Measurements from ENCODE around the gene ETS1.

The ETS1 gene

DNA sequence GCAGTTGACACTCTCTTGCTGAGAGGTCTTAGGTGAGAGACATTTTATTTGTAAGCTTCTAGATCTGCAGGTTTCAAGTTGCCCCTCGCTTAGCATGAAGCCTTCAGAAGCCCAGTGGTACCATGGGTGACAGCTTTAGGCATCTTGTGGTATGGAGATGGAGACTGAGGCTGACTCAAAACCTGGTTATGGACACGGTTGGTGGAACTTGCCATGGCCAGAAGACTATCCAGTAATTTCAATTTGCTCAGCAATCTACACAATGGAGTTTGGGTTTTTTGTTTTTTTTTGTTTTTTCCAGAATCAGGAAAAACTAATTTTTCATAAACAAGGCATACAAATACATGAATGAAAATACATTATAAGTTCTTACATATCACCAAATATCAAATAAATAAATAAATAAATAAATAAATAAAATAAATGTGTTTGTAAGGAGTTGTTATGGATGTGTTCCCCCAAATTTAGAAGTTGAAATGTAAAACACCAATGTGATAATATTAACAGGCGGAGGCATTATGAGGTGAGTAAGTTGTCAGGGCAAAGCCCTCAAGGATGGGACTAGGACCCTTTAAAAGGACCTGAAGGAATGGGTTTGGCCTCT lies 22.6 kb downstream of the ETS1 start:
- DNase-seq: no peak

DNA sequence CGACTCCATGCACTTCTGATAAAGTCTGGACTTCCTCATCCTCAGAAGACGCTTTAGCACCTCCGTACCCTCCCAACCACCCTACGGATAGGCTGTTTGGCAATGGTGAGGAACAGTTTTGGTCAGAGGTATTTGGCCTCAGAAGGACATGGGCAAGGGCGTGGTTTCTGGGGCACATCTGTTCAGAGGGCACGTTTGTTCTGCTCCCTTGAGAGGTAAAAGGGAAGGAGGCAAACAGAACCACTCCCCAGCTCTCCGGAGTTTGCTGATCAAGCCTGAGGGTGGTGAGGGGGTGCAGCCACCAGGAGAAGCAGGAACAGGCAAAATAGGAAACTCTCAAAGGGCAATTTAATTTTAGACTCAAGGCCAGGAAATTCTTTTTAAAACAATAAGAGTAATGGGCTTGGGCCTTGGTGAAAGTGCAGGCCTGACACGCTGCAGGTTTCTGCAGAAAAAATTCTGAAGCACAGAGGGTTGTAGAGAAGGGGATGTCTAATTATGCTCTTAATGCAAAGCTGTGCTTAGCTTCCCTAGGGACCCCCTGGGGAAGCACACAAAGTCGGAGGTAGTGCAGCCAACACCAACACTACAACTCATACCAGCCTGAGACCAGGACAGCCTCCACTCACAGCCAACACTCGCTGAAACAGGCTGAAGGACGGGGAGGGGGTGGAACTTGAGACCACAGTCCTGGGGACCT lies 23.3 kb downstream of the ETS1 start:
- DNase-seq: no peak

DNA sequence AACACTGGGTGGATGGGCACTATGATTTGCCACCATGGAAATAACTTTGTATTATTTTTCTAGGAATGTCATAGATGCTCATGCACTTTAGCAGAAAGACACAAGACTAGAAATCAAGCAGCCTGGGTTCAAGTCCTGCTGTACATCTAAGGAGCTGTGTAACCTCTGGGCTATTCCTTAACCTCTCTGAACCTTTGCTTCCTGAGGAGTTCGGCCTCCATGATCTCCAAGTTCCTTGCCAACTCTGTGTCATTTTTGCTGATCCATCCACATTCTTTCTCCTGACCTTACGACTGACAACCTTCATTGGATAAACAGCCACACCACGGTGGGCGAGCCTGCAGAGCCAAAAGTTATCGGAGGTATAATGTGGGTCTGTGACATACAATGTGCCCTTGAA lies 24.1 kb downstream of the ETS1 start:
- DNase-seq: no peak

DNA sequence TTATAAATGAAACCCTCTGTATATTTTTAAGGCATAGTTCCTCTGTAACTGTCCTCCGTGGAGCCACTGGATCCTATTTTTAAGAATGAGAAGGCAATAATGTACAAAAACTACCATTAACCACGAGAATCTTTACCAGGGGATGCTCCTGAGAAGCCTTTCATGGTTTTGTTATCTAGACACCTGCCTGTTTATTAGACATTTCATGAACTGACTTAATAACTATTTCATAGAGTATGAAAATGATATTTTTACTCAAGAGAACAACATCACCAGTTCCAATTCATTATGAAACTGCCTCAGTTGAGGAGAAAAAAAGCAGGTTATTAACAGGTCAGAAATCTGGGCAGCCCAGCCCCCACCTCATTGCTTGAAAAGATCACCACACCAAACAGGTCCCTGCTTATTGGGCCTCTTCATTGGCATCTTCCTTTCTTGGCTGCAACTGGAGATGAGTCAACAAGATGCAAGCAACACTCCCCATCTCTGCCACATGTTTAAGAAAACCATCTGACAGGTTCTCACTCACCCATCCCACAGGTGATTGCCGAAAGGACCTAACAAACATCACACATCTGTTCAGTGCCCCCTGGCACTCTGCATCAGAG lies 27.8 kb downstream of the ETS1 start:
- DNase-seq: peak in 1 of 5 donors; percentile 60

DNA sequence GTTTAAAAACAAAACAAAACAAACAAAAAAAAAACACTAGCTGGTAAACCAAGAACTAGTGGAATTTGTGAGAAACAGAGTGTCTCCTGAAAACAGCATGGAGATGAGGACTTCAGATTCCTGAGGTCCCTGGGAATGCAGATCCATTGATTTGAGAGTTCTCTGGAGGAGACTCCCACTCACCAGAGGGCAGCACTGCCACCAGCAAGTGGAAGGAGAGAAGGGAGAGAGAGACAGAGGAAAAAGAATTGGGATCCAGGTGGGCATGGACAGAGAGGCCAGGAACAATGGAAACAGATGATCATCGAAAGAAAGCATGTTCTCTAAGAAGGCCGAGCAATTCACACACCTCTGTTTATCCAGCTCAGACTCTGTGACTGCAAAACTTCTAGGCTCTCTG lies 31.8 kb downstream of the ETS1 start:
- DNase-seq: no peak

DNA sequence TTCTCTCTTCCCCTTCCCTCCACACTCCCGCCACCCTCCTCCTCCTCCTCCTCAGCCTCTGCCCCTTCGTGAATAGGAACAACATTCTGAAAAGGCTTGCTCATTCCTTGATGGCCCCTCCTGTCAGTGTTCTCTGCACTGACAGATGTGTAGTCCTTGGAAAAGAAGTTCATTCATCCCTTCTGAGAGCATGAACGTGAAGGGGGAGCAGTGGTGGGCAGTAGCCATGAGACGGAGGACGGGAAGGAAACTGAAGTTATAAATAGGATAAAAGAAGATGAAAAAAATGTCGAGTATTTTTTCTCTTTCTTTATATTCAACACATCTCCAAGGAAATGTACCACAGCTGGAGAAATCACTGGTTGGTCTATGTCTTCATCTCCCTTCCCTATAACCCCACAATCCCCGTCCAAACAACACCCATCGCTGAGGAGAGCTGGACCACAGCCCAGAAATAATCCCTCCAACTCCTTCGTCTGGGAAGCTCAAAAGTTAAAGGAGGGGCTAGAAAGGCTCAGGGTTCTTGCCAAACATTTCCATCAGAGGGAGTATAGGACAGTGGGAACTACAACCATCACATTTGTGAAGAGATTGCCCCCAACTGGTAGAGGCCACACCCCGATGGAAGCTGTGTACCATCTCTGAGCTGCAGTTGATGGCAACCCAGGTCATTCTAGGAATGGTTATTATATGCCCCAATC lies 33.5 kb downstream of the ETS1 start:
- DNase-seq: no peak

DNA sequence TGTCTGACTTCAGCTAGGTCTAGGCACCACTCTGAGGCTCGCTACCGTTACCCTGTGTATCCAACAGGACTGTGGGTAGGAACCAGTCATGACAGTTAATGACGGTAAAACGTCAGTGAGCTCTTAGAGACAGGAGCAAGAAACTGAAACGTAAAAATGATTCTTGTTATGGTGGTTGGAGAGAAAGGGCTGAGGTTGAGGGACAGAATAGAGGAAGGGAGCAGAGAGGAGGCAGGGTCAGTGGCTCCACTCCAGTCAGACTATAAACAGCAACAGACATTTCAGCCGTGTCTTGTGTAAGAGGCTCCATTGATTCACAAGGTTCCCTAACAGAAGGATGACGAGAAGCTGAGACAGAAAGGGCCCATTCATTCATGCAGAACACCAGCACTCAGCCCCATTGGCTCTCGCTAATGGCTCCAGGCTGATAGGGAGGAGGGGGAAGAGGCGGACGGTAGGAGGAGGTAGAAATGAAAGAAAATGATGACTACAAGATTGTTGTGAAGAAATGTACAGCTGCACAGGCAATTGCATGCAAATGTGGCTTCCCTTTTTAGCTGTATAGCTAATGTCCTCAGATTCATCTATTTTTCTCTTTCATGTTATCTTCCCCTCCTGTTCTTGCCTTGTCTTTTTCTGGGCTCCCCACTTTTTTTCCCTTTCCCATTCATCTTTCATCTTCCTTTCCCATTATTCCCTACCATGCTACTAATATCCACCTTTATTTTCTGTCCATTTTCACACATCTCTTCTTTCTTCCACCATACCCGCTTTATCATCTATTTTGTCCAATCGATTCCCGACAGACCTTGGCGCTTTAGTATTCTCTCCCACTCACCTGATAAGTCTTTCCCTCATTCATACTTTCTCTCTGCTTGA lies 34.3 kb downstream of the ETS1 start:
- DNase-seq: peak in 1 of 5 donors; percentile 70

DNA sequence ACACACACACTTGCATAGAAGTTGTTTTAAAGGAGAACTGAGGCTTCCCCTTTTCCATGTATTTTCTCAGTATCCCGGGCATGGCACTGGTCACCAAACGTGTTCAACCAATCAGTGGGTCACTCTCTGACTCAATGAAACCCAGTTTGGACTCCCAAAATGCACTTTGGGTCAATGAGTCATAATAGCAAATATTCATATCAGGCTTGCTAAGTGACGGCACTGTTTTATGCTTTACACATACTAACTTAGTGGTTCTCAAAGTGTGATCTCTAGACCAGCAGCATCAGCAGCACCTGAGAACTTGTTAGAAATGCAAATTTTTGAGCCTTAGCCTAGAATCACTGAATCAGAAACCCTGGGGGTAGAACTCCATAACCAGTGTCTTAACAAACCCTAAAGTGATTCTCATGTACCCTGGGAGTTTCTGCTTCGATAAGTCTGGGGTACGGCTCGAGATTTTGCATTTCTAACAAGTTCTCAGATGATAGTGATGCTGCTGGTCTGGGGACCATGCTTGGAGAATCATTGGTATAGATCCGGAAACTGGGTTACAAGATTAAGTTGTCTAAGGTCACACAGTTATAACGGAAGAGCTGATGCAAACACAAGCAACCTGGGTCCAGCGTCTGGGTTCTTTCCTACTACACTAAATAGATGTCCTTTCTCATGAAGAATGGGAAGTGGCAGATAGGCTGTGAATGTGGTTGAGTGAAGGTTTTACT lies 35.6 kb downstream of the ETS1 start:
- peak in 1 of 5 donors; percentile 90 for DNase-seq

DNA sequence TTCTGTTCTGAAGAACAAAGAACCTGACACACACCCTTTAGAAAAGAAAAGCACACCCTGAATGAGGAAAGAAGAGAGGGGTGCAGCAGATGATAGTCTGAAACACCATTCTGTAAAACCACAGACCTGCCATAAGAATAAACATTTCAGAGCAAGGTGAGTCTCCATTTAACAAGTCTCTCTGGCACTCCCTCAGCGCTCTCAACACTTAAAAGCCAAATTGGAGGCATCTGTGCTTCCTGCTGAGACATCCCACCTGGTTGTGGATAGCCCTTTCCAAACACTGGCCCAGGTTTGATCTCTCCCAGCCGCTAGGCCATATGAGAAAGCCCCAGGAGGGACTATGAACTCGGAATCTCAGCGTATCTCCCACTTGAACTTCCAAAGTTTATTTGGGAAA lies 36.3 kb downstream of the ETS1 start:
- DNase-seq: peak in 1 of 5 donors; percentile 47

DNA sequence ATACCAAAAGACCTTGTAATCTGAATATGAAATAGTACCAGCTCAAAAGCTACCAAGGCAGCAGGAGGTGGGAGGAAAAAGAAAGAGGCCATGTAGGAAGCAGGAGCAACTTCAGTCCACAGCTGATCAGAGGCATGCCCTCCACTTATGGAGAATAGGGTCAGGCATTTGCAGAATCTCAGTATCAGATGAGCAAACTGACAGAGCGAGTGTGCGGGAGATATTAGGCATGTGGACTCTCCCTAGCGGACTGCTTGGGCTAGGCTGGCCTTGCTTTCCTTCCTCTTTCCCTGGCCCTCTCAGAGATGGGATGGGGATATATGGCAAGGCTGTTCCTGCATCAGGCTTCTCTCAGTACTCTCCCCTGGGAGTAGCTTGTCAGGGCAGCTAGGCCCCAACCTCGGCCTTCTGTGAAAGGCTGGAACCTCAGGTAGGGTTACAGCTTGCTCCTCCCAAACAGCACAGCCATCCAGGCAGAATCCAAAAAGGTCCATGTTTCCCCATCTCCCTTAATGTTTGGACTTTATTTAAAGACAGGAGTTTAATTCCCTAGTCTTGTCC lies 37.0 kb downstream of the ETS1 start:
- DNase-seq: no peak

DNA sequence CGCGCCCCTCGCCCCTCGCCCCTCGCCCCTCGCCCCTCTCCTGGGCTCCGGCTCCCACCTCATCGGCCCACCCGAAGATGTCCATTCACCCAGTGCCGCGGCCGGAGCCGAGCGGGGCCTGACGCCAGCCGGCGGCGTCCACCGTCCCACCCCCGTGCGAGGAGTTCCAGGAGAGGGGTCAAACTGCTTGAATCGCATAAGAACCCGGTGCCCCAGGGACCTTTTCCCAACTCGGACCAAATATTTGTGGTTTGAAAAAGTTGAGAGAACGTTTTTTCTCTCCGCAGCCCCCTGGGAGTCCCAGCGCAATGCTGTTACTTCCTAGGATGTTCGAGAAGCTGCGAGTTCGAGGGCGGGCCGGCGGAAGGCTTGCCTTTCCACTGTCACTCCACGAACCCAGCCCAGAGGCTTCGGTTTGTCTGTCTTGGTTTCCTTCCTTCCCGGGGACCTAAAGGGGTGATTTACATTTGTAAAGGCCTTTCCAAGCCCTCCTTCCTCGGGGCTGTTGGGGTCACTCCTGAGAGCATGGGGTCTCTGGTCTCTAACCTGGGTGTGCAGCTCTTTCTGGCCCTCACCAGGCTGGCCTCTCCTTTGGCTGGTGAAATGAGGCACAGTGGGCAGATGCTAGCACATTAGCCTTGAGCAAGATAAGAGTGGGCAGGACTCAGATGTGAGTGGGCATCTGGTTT lies 38.0 kb downstream of the ETS1 start:
- DNase-seq: no peak

DNA sequence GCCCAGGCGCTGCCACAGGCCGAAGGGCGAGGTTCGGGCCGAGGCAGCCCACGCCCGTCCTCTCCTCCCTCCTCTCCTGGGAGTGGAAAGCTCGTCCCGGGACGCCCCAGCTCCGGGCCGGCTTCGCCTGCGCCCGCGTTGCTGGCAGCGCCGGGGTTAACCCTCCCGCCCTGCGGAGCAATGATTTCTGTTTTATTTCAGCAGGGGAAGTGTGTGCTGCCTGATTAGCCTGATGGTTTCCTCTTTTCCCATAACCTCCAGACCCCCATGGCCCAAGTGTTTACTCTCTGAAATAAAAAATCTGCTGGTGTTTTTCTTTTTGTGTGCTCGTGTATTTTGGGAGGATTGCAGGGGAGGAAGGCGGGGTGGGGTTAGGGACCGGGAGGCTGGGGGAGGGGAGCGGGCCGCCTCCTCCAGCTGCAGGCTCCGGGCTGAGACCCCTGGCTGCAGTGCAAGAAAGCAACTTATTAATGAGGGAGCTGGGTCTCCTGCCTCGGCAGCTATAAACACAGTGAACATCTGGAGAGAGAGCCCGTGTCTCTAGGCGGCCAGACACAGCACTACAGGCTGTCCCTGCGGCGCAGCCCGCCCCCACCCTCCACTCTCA lies 38.6 kb downstream of the ETS1 start:
- DNase-seq: peak in 2 of 5 donors; percentile 13 to 33

DNA sequence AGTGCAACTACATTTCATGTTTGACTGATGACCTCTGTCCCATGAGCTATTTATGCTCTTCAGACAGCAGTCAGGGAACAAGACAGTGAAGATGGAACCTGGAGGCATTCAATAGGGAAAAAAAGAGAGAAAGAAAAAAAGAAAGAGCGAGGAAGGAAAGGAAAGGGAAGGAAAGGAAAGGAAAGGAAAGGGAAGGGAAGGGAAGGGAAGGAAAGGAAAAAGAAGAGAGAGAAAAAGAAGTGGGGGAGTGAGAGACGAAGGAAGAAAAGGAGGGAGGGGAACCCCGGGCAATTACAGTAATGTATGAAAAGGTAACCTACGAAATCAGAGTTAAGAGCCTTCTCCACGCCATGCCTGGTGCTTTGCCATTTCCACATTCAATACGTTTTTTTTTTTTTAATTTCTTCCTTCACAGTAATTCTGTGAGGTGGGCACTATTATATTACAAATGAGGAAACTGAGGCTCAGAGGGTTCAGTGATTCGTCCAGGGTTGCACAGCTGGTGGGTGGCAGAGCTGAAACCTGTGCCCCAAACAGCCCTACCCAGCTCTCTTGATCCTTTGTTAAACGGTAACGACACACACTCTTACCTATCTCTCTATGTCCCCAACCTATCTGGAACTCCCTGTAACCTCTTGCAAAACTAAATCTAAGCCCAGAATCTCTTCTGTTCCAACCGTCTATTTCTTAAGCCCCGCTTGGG lies 39.3 kb downstream of the ETS1 start:
- no peak for DNase-seq

DNA sequence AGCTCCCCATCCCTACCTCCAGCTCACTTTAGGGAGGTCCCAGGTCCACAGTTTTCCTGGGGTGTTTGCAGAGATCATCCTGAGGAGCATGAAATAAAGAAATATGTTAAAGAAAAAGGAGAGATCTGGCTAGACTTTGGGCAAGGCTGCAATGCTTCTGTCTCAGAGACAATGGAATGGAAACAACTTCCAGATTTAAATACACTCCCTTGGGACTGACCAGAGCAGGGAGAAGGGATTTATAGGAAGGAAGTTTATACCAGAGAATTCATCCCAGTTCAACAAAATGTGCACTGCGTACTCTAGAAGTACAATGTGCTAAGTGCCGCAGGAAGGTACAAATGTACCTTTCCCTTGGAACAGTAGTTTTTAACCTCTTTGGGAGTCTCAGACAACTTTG lies 40.4 kb downstream of the ETS1 start:
- DNase-seq: no peak

DNA sequence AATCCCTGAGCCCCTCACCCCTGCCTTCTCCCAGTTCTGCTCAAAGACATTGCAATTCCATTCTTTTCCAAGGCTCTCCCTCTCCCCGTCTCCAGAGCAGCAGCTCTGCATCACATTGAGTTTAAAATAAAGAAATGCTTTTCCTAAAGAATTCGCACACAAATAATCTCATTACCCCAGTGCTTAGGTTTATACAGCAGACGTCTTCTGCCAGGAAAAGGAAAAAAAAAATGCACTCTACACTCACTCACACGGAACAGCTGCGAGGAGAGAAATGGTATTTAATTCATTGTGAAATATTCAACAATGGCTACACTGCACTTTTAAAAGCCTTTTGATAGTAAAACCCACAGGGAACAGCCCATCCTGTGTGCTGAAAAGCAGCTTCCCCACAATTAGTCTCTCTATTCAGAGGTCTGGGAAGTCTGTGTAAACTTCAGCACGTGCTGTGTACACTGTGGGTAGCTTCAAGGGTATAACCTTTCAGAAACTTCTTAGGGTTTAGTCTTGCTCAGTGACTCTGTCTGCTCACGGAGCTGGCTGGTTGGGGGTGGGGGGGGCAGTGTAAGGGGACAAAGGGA lies 42.8 kb downstream of the ETS1 start:
- no peak for DNase-seq

DNA sequence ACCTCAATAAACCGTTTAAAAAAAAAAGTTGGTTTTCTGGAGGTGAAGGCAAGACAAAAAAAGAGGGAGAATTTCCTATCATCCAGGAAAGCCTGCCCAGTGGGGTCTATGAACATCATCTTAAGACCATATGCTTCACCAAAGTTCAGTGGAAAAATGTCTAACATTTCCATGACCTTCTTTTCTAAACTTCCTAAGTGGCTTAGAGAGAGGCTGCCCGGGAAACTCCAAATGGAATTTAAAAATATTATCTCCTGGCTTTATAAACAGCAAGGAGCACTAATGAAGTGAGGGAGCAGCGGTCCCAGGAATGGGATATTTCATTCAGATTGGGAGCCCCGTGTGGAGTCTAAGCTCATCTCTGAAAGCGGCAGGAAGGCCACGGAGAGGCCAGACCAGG lies 46.9 kb downstream of the ETS1 start:
- no peak for DNase-seq

DNA sequence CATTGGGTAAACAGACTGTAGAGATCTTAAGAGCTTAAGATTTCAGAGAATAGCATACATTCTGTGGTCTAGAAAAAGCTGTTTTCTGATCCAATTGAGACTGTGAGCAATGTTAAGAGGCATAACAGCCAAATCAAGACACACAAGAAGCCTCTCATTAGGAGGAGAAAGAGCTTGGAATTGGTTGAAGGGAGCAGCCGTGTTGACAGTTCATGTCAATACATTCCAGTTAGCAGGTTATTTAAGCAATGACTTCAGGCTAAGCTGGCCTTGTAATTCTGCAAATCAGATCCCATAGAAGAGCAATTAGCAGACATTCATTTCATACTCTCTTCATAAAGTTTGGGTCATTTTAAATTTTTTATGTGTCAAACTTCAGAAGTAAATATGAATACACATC lies 50.9 kb downstream of the ETS1 start:
- no peak for DNase-seq

DNA sequence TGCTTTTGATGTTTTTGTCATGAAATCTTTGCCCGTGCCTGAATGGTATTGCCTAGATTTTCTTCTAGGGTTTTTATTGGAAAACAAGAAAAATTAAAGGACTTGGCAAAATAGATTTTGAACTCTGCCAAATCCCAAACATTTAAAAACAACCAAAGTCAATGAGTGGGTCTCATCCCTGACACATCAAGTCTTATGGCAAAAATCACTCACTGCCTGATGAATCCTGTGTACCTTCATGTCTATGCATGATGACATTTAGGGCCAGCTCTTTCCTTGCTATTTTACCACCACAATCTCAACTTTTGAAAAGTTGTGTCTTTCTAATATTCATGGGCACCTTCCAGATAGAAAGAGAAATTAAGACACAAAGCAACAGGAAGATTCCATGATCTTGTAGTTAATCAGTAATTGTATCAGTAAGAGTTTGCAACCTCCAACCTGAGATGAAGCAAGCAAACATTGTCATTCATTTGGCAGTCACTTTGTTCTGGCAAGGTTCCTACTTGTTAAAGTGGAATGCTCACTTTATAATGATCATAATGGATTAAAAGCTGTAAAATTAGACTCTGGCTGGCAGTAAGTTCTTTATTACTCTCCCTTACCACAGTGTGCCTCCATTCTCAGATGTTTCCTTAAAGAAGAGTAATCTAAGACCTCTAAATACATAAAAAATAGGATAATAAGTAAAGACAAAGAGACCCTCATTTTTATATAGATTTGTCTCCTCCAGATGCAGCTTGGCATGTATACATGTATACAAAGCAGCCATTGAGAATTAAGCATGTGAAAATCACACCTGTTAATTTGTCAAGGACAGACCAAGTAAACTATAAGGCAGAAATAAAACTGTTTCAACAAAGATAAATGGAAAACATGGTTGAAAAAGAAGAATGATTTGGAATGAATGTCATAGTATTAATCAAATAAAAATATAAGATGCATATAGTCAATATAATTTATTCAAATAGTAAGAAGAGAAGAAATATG lies 51.6 kb downstream of the ETS1 start:
- DNase-seq: no peak

Measured in T-helper 1 cell (primary cell).